Measurements from ENCODE around the gene SLC35F4. TPM values are rescaled to one million over a fixed set of nuclear protein-coding genes. Genes with fewer than 3 reads are reported as not detected.

SLC35F4 gene
- total RNA-seq, 1 experiment from 2014 or later: not detected

DNA sequence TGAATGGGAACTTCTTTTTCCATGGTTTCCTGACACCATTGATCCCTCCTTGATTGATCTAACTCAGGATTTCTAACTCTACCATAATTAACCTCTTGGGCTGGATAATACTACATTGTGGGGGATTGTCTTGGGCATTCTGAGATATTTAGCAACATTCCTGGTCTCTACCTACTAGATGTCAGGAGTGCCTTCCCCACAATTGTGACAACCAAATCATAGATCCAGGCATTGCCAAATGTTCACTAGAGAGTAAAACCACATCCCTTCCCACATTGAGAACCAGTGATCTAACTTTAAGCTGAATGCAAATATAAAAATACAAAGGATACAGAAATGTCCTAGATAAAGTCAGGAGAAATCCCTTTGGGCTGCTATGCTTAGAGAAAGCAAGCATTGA, 335.3 kb downstream of the SLC35F4 start:
- ChIA-PET POLR2A (no interaction called here), CTCF (no interaction called here)
- Mint-ChIP-seq H3K27ac (ENCODE audit: unreplicated experiment) (no peak overlapping the region), H3K36me3 (ENCODE audit: insufficient read depth, unreplicated experiment) (no peaks in the 10 kb centered on the region), H3K27me3 (ENCODE audit: insufficient read depth, unreplicated experiment) (peaks cover 8% of the 10 kb centered on the region), H3K9me3 (ENCODE audit: unreplicated experiment) (no peaks in the 10 kb centered on the region), H3K4me1 (ENCODE audit: low read depth, unreplicated experiment) (no peaks in the 10 kb centered on the region), H3K4me3 (ENCODE audit: unreplicated experiment) (no peak overlapping the region)
- H3K9me3 ChIP-seq: no peaks in the 10 kb centered on the region; the same call in 1 of the 2 replicates
- no TSS peak for BruUV-seq (replicated peaks)
- no peak for DNase-seq
- no peak for TF ChIP-seq CTCF (IDR thresholded peaks at IDR 0.05; ENCODE audit: insufficient read depth in 1 of 2, low read depth in 1 of 2, low read length in 1 of 2, severe bottlenecking in 1 of 2, unreplicated experiment in 1 of 2)
- H3K4me1 ChIP-seq: no peaks in the 10 kb centered on the region
- no peaks in the 10 kb centered on the region for H3K36me3 ChIP-seq (ENCODE audit: control insufficient read depth, insufficient read depth, low read length)
- H3K27me3 ChIP-seq (replicated peaks; ENCODE audit: control insufficient read depth, insufficient read depth, low read length): no peaks in the 10 kb centered on the region
- H3K4me3 ChIP-seq (ENCODE audit: low read depth, low read length): no peak overlapping the region
- intact Hi-C loops (cut with micrococcal nuclease; ENCODE audit: unreplicated experiment): loop anchor here (5.0 kb wide), 1 partner anchor 43 kb away; no protein-coding TSS in a partner anchor

DNA sequence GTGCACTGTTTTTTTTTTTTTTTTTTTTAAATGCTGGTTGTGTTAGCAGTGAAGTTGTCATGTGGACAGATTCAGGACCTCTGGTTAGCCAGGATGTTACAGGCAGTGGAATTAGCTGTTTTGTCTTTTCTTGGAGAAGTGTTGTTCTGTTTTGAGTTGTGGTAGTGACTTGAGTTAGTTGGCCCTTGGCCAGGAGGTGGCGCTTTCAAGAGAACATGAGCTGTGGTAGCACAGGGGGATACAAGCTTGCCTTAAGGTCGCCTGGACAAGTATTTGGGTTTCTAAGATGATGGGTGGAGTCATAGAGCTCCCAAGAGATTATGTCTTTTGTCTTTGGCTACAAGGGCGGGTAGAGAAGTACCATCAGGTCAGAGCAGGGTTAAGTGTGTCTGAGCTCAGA, 338.9 kb downstream of the SLC35F4 start:
- H3K4me1 ChIP-seq: no peaks in the 10 kb centered on the region
- intact Hi-C loops (cut with micrococcal nuclease; ENCODE audit: unreplicated experiment): no loop called here
- H3K4me3 ChIP-seq (ENCODE audit: low read depth, low read length): no peak overlapping the region
- H3K36me3 Mint-ChIP-seq (ENCODE audit: insufficient read depth, unreplicated experiment): no peaks in the 10 kb centered on the region
- no TSS peak for BruUV-seq (replicated peaks)
- POLR2A ChIA-PET: no interaction called here
- peak in 1 of 2 experiments; percentile 16 for TF ChIP-seq CTCF (IDR thresholded peaks at IDR 0.05; ENCODE audit: insufficient read depth in 1 of 2, low read depth in 1 of 2, low read length in 1 of 2, severe bottlenecking in 1 of 2, unreplicated experiment in 1 of 2)
- H3K27me3 ChIP-seq (replicated peaks; ENCODE audit: control insufficient read depth, insufficient read depth, low read length): no peaks in the 10 kb centered on the region
- H3K27me3 Mint-ChIP-seq (ENCODE audit: insufficient read depth, unreplicated experiment): peaks cover 13% of the 10 kb centered on the region
- DNase-seq: no peak
- H3K4me3 Mint-ChIP-seq (ENCODE audit: unreplicated experiment): no peak overlapping the region
- CTCF ChIA-PET: interaction anchor here (0.6 to 0.8 kb wide), 2 partner anchors 136 to 1151 kb away, joined by 3 to 9 read pairs; no protein-coding TSS in a partner anchor
- no peaks in the 10 kb centered on the region for H3K9me3 Mint-ChIP-seq (ENCODE audit: unreplicated experiment)
- no peaks in the 10 kb centered on the region for H3K4me1 Mint-ChIP-seq (ENCODE audit: low read depth, unreplicated experiment)
- H3K27ac Mint-ChIP-seq (ENCODE audit: unreplicated experiment): no peak overlapping the region
- H3K9me3 ChIP-seq: no peaks in the 10 kb centered on the region
- no peaks in the 10 kb centered on the region for H3K36me3 ChIP-seq (ENCODE audit: control insufficient read depth, insufficient read depth, low read length)

- Mint-ChIP-seq H3K27ac (ENCODE audit: unreplicated experiment) (no peak overlapping the region), H3K4me1 (ENCODE audit: low read depth, unreplicated experiment) (no peaks in the 10 kb centered on the region), H3K4me3 (ENCODE audit: unreplicated experiment) (no peak overlapping the region), H3K9me3 (ENCODE audit: unreplicated experiment) (no peaks in the 10 kb centered on the region), H3K27me3 (ENCODE audit: insufficient read depth, unreplicated experiment) (peaks cover 7% of the 10 kb centered on the region), H3K36me3 (ENCODE audit: insufficient read depth, unreplicated experiment) (no peaks in the 10 kb centered on the region)
- Histone ChIP-seq H3K36me3 (ENCODE audit: control insufficient read depth, insufficient read depth, low read length) (no peaks in the 10 kb centered on the region), H3K4me1 (no peaks in the 10 kb centered on the region), H3K27me3 (replicated peaks; ENCODE audit: control insufficient read depth, insufficient read depth, low read length) (no peaks in the 10 kb centered on the region), H3K4me3 (ENCODE audit: low read depth, low read length) (no peak overlapping the region), H3K9me3 (no peaks in the 10 kb centered on the region)
- BruUV-seq (replicated peaks): no TSS peak
- ChIA-PET POLR2A (no interaction called here), CTCF (no interaction called here)
- DNase-seq: no peak
- intact Hi-C loops (cut with micrococcal nuclease; ENCODE audit: unreplicated experiment): no loop called here
- no peak for TF ChIP-seq CTCF (IDR thresholded peaks at IDR 0.05; ENCODE audit: insufficient read depth in 1 of 2, low read depth in 1 of 2, low read length in 1 of 2, severe bottlenecking in 1 of 2, unreplicated experiment in 1 of 2)
Measured at GRCh38 chr14:57519043-57519442, 346.8 kb downstream of the SLC35F4 start.

Data from Caco-2 (cell line).